ENCODE data around the gene TBCA. TPM values are rescaled to one million over a fixed set of nuclear protein-coding genes. Genes with fewer than 3 reads are reported as not detected.

The TBCA gene
- total RNA-seq, 1 experiment from 2014 or later = 317 TPM

- TF ChIP-seq TCF7L2 (IDR thresholded peaks at IDR 0.05; ENCODE audit: borderline replicate concordance, extremely low read depth, insufficient read depth, insufficient read length) (peak; percentile 2), FOSL1 (IDR thresholded peaks at IDR 0.05; ENCODE audit: low read depth) (no peak)
- ChIA-PET POLR2A (no interaction called here), RAD21 (ENCODE audit: low non-redundant PET in 1 of 2, low total read pairs in 2 of 2, uncharacterized antibody in 2 of 2, unreplicated experiment in 2 of 2) (no interaction called here), CTCF (no interaction called here)
- Histone ChIP-seq H3K36me3 (ENCODE audit: control insufficient read depth in 1 of 2, insufficient read depth in 2 of 2, low read length in 2 of 2) (peaks cover 4 to 13% of the 10 kb centered on the region in 2 experiments; a peak in 3 of 4 replicates), H4K20me1 (ENCODE audit: insufficient read depth) (peaks cover 9% of the 10 kb centered on the region; the same call in 1 of the 2 replicates), H3K4me2 (ENCODE audit: low read length) (peak overlapping the region; percentile 95), H3K27ac (ENCODE audit: low read depth, low read length) (peak overlapping the region; percentile 88), H3K9me2 (ENCODE audit: insufficient read depth) (no peaks in the 10 kb centered on the region), H3K79me2 (ENCODE audit: insufficient read depth, low read length) (peaks cover 58% of the 10 kb centered on the region), H3K4me3 (replicated peaks in 1 of 2; ENCODE audit: low read depth in 1 of 2, low read length in 2 of 2) (peak overlapping the region; percentile 77), H2AFZ (ENCODE audit: low read depth, low read length, poor library complexity, severe bottlenecking) (no peak overlapping the region), H3K27me3 (ENCODE audit: insufficient read depth, low read length) (no peaks in the 10 kb centered on the region), H3K9ac (ENCODE audit: low read length) (peak overlapping the region; percentile 92), H3K9me3 (ENCODE audit: control insufficient read depth in 1 of 2, insufficient read depth in 1 of 2, low read depth in 1 of 2, low read length in 2 of 2) (no peaks in the 10 kb centered on the region), H3K4me1 (ENCODE audit: control insufficient read depth in 1 of 2, insufficient read depth in 2 of 2, low read length in 2 of 2) (peaks cover 7 to 36% of the 10 kb centered on the region in 2 experiments)
- intact Hi-C loops (cut with micrococcal nuclease) = no loop called here
- ATAC-seq (peak; percentile 0; the same call in 1 of the 2 replicates), DNase-seq (ENCODE audit: low read depth, low spot score) (peak; percentile 7)
- BruUV-seq (replicated peaks) = no TSS peak
Observed at GRCh38 chr5:77774981-77775789, 954 bp downstream of the TBCA start.

- DNase-seq (ENCODE audit: low read depth, low spot score) (no peak), ATAC-seq (no peak)
- no peak overlapping the region for H3K9ac ChIP-seq (ENCODE audit: low read length)
- intact Hi-C loops (cut with micrococcal nuclease) = no loop called here
- H3K36me3 ChIP-seq (ENCODE audit: control insufficient read depth in 1 of 2, insufficient read depth in 2 of 2, low read length in 2 of 2) = peaks cover 8 to 17% of the 10 kb centered on the region in 2 experiments
- H3K4me1 ChIP-seq (ENCODE audit: control insufficient read depth in 1 of 2, insufficient read depth in 2 of 2, low read length in 2 of 2) = peaks cover 7 to 36% of the 10 kb centered on the region in 2 experiments
- ChIA-PET POLR2A (no interaction called here), RAD21 (ENCODE audit: low non-redundant PET in 1 of 2, low total read pairs in 2 of 2, uncharacterized antibody in 2 of 2, unreplicated experiment in 2 of 2) (no interaction called here), CTCF (no interaction called here)
- no peak overlapping the region for H3K4me3 ChIP-seq (replicated peaks in 1 of 2; ENCODE audit: low read depth in 1 of 2, low read length in 2 of 2)
- H3K27me3 ChIP-seq (ENCODE audit: insufficient read depth, low read length) = no peaks in the 10 kb centered on the region
- H3K9me2 ChIP-seq (ENCODE audit: insufficient read depth) = no peaks in the 10 kb centered on the region
- TF ChIP-seq SRF (IDR thresholded peaks at IDR 0.05; ENCODE audit: low read depth) (no peak), ATF3 (IDR thresholded peaks at IDR 0.05) (no peak), ELF1 (IDR thresholded peaks at IDR 0.05; ENCODE audit: borderline replicate concordance, low read depth) (no peak), ZNF274 (IDR thresholded peaks at IDR 0.05; ENCODE audit: low read depth, low read length) (no peak), CBX3 (IDR thresholded peaks at IDR 0.05; ENCODE audit: low read depth) (no peak), ZFX (IDR thresholded peaks at IDR 0.05) (no peak), CEBPB (IDR thresholded peaks at IDR 0.05; ENCODE audit: low read depth) (no peak), MAX (IDR thresholded peaks at IDR 0.05) (no peak)
- no peaks in the 10 kb centered on the region for H3K9me3 ChIP-seq (ENCODE audit: control insufficient read depth in 1 of 2, insufficient read depth in 1 of 2, low read depth in 1 of 2, low read length in 2 of 2)
- H2AFZ ChIP-seq (ENCODE audit: low read depth, low read length, poor library complexity, severe bottlenecking) = no peak overlapping the region
- no TSS peak for BruUV-seq (replicated peaks)
- peaks cover 72% of the 10 kb centered on the region for H3K79me2 ChIP-seq (ENCODE audit: insufficient read depth, low read length)
- no peak overlapping the region for H3K27ac ChIP-seq (ENCODE audit: low read depth, low read length)
- peaks cover 17% of the 10 kb centered on the region; the same call in 1 of the 2 replicates for H4K20me1 ChIP-seq (ENCODE audit: insufficient read depth)
- H3K4me2 ChIP-seq (ENCODE audit: low read length) = peak overlapping the region; percentile 95; the same call in 1 of the 2 replicates
Observed at GRCh38 chr5:77773734-77774280, 2.3 kb downstream of the TBCA start.

Measured in HCT116 (cell line).